H1 (cell line): ENCODE data around the gene CTSW.

Source experiments
- BRCA1 ChIP-seq: IDR thresholded peaks from 2 replicates; pipeline ENCODE4 v1.6.1; 2012; ENCODE audit warnings: low read depth, low read length, improper control_type of control experiment
- CEBPB ChIP-seq: IDR thresholded peaks from 2 replicates; pipeline ENCODE4 v1.6.1; 2012; ENCODE audit warnings: low read depth, low read length
- TF ChIP-seq, protein P1 (sequence below), 3 experiments: IDR thresholded peaks; 1 replicate in 2 of 3; 2 replicates in 1 of 3; pipeline versions ENCODE4 v1.5.1 to v1.6.1; 2011; ENCODE audit warnings: low read length in 3 of 3, mild to moderate bottlenecking in 3 of 3, inconsistent platforms in 2 of 3, low read depth in 1 of 3, moderate library complexity in 1 of 3; ENCODE audit not compliant: insufficient read depth in 1 of 3; ENCODE audit errors: control extremely low read depth in 1 of 3

GRCh38 chr11:65928667-65929066, 49.0 kb downstream of the CTSW start:
- TF ChIP-seq BRCA1 = no peak
- no peak for TF ChIP-seq CEBPB
- TF ChIP-seq, protein P1, sequence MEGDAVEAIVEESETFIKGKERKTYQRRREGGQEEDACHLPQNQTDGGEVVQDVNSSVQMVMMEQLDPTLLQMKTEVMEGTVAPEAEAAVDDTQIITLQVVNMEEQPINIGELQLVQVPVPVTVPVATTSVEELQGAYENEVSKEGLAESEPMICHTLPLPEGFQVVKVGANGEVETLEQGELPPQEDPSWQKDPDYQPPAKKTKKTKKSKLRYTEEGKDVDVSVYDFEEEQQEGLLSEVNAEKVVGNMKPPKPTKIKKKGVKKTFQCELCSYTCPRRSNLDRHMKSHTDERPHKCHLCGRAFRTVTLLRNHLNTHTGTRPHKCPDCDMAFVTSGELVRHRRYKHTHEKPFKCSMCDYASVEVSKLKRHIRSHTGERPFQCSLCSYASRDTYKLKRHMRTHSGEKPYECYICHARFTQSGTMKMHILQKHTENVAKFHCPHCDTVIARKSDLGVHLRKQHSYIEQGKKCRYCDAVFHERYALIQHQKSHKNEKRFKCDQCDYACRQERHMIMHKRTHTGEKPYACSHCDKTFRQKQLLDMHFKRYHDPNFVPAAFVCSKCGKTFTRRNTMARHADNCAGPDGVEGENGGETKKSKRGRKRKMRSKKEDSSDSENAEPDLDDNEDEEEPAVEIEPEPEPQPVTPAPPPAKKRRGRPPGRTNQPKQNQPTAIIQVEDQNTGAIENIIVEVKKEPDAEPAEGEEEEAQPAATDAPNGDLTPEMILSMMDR (IDR thresholded peaks at IDR 0.05; ENCODE audit: control extremely low read depth in 1 of 3, insufficient read depth in 1 of 3, low read depth in 1 of 3, low read length in 3 of 3) = no peak
